Suprapubic skin (tissue), 3 donors: ENCODE results near the gene USF3.

Experiments
- POLR2AphosphoS5 ChIP-seq, 3 donors: sonication (generic); formaldehyde crosslinking; IDR thresholded peaks; one replicate each; pipeline ENCODE4 v1.6.1; 2017; ENCODE audit warnings: antibody characterized with exemption in 3 of 3
- TF ChIP-seq, protein P1 (sequence below), 2 donors: fragments of 200-600 bp in 1 of 2; fragments of 450-650 bp in 1 of 2; sonication (generic) in 1 of 2; IDR thresholded peaks; one replicate each; pipeline ENCODE4 v1.5.1; 2016 to 2019; ENCODE audit warnings: antibody characterized with exemption in 2 of 2, mild to moderate bottlenecking in 1 of 2, moderate library complexity in 1 of 2

DNA sequence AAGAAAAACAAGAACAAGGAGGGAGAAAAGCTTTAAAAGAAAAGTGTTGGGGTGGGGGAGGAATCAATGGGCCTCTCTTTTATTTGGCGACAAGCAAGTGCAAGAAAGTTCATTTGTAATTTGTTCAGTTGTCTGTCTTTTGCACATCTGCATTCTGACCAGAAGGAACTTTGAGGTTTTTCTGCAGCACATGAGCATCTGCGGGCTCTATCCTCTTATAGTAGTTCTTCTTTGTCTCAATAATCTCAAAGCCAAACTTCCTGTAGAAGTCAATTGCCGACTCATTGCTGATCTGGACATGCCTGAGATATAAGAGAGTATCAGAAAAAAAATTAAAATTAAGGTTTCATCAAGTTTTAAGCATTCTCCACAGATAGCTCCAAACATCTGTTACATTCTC, 25.2 kb upstream of the USF3 start:
- TF ChIP-seq, protein P1, sequence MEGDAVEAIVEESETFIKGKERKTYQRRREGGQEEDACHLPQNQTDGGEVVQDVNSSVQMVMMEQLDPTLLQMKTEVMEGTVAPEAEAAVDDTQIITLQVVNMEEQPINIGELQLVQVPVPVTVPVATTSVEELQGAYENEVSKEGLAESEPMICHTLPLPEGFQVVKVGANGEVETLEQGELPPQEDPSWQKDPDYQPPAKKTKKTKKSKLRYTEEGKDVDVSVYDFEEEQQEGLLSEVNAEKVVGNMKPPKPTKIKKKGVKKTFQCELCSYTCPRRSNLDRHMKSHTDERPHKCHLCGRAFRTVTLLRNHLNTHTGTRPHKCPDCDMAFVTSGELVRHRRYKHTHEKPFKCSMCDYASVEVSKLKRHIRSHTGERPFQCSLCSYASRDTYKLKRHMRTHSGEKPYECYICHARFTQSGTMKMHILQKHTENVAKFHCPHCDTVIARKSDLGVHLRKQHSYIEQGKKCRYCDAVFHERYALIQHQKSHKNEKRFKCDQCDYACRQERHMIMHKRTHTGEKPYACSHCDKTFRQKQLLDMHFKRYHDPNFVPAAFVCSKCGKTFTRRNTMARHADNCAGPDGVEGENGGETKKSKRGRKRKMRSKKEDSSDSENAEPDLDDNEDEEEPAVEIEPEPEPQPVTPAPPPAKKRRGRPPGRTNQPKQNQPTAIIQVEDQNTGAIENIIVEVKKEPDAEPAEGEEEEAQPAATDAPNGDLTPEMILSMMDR (IDR thresholded peaks at IDR 0.05): no peak
- TF ChIP-seq POLR2AphosphoS5 (IDR thresholded peaks at IDR 0.05): no peak
